Neuronal stem cell (in vitro differentiated cells): ENCODE results near the gene DGKB.
A peak's percentile ranks its signal among the peaks of the same experiment; 100 is the strongest.

ENCODE experiments used
- DNase-seq: peaks from one replicate; pipeline ENCODE4 v3.0.0-alpha.2; 2013; ENCODE audit warnings: low spot score
- H2AFZ ChIP-seq: one replicate; pipeline ENCODE4 v1.6.1; 2013; ENCODE audit warnings: mild to moderate bottlenecking, low read length, inconsistent platforms
- H2AK5ac ChIP-seq: 2 replicates; pipeline ENCODE4 v1.6.1; 2013; ENCODE audit warnings: low read depth, mild to moderate bottlenecking, inconsistent platforms, low read length, moderate library complexity, mixed read lengths
- H2BK120ac ChIP-seq: 2 replicates; pipeline ENCODE4 v1.6.1; 2013; ENCODE audit warnings: low read depth, mild to moderate bottlenecking, inconsistent platforms, low read length, moderate library complexity, mixed read lengths
- H2BK12ac ChIP-seq: one replicate; pipeline ENCODE4 v1.6.1; 2013; ENCODE audit warnings: low read length, inconsistent platforms
- H2BK15ac ChIP-seq: 2 replicates; pipeline ENCODE4 v1.6.1; 2013; ENCODE audit warnings: mild to moderate bottlenecking, low read length, inconsistent platforms, mixed read lengths
- H2BK5ac ChIP-seq: one replicate; pipeline ENCODE4 v1.6.1; 2013; ENCODE audit warnings: inconsistent platforms, mild to moderate bottlenecking, low read length, moderate library complexity
- H3K14ac ChIP-seq: one replicate; pipeline ENCODE4 v1.6.1; 2013; ENCODE audit warnings: low read length, inconsistent platforms
- H3K18ac ChIP-seq: 2 replicates; pipeline ENCODE4 v1.6.1; 2013; ENCODE audit warnings: low read length, inconsistent platforms
- H3K23ac ChIP-seq: 2 replicates; pipeline ENCODE4 v1.6.1; 2013; ENCODE audit warnings: low read depth, mild to moderate bottlenecking, mixed read lengths, low read length, inconsistent platforms; ENCODE audit not compliant: poor library complexity
- H3K27ac ChIP-seq: replicated peaks from 3 replicates; pipeline ENCODE4 v1.5.1; 2013; ENCODE audit warnings: low read length, inconsistent platforms
- H3K27me3 ChIP-seq, 3 experiments: 2 replicates each; pipeline ENCODE4 v1.6.1; 2013; ENCODE audit warnings: low read length in 3 of 3, mild to moderate bottlenecking in 2 of 3, inconsistent platforms in 1 of 3, low read depth in 1 of 3, mixed read lengths in 1 of 3, moderate library complexity in 1 of 3; ENCODE audit not compliant: control insufficient read depth in 3 of 3, insufficient read depth in 3 of 3
- H3K36me3 ChIP-seq, 2 donors: replicated peaks in 1 of 2; 2 replicates each; pipeline ENCODE4 v1.6.1; 2013; ENCODE audit warnings: low read length in 2 of 2; ENCODE audit not compliant: control insufficient read depth in 2 of 2, insufficient read depth in 2 of 2
- H3K4ac ChIP-seq: 2 replicates; pipeline ENCODE4 v1.6.1; 2013; ENCODE audit warnings: inconsistent platforms, mild to moderate bottlenecking, low read length, moderate library complexity
- H3K4me1 ChIP-seq, 2 donors: 1 replicate in 1 of 2; 2 replicates in 1 of 2; pipeline ENCODE4 v1.6.1; 2013; ENCODE audit warnings: low read length in 2 of 2, low read depth in 1 of 2; ENCODE audit not compliant: control insufficient read depth in 2 of 2, insufficient read depth in 1 of 2
- H3K4me2 ChIP-seq: one replicate; pipeline ENCODE4 v1.6.1; 2013; ENCODE audit warnings: mild to moderate bottlenecking, low read length, inconsistent platforms; ENCODE audit not compliant: insufficient read depth, poor library complexity, severe bottlenecking
- H3K4me3 ChIP-seq, 2 donors: 2 replicates each; pipeline ENCODE4 v1.5.1; 2013; ENCODE audit warnings: low read length in 2 of 2, mild to moderate bottlenecking in 2 of 2, inconsistent platforms in 1 of 2, moderate library complexity in 1 of 2
- H3K79me1 ChIP-seq: one replicate; pipeline ENCODE4 v1.6.1; 2013; ENCODE audit warnings: low read depth, mild to moderate bottlenecking, inconsistent platforms, low read length, moderate library complexity
- H3K9ac ChIP-seq: one replicate; pipeline ENCODE4 v1.6.1; 2013; ENCODE audit warnings: mild to moderate bottlenecking, low read depth, low read length, inconsistent platforms; ENCODE audit not compliant: poor library complexity
- H3K9me3 ChIP-seq, 2 donors: replicated peaks in 1 of 2; 2 replicates each; pipeline versions ENCODE3 to v1.6.1; 2013; ENCODE audit warnings: low read length in 2 of 2, mild to moderate bottlenecking in 2 of 2, inconsistent platforms in 1 of 2, low read depth in 1 of 2, mixed read lengths in 1 of 2, moderate library complexity in 1 of 2; ENCODE audit not compliant: control insufficient read depth in 2 of 2, insufficient read depth in 1 of 2
- H4K8ac ChIP-seq: one replicate; pipeline ENCODE4 v1.6.1; 2013; ENCODE audit warnings: low read depth, mild to moderate bottlenecking, inconsistent platforms, low read length, moderate library complexity
- H4K91ac ChIP-seq: one replicate; pipeline ENCODE4 v1.6.1; 2013; ENCODE audit warnings: low read length, low read depth, mild to moderate bottlenecking, inconsistent platforms; ENCODE audit not compliant: poor library complexity
- WGBS, 2 donors: extraction: QIAGEN DNeasy Blood & Tissue Kit; methylation state at CpG; one replicate each; pipeline ENCODE4 v1.1.7; 2013; ENCODE audit warnings: missing lambda C conversion rate in 2 of 2, mixed read lengths in 1 of 2; ENCODE audit not compliant: insufficient read length in 2 of 2, insufficient replicate concordance in 1 of 2; ENCODE audit errors: extremely low coverage in 2 of 2; 5-methylcytosine and 5-hydroxymethylcytosine counted together

The DGKB gene

DNA sequence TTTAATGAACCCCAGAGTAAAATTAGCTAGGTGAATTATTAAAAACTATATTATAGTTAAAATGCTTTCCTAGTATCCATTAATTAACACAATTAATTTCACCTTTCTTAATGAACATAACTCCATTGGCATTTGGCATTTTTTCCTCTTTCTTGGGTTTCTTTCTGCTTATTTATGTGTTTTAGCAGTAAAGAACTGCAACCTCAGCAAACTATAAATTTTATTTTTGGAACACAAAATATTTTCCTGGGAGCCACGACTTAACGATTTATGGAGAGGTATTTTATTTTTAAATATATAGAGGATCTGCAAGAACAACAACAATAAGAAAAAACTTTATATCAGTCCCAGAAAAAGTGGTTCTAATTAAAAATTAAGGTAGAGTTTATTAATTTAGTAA, 465.7 kb downstream of the DGKB start:
- no peaks in the 10 kb centered on the region for H3K27me3 ChIP-seq
- no peak overlapping the region for H2AK5ac ChIP-seq
- H2BK15ac ChIP-seq, result no peak overlapping the region
- no peak overlapping the region for H2AFZ ChIP-seq
- DNase-seq, result no peak
- H3K4me2 ChIP-seq, result no peak overlapping the region
- H3K18ac ChIP-seq, result no peak overlapping the region
- H3K23ac ChIP-seq, result no peak overlapping the region
- H4K8ac ChIP-seq, result no peak overlapping the region
- H3K27ac ChIP-seq, result no peak overlapping the region
- H3K4me3 ChIP-seq, result no peak overlapping the region
- H3K79me1 ChIP-seq, result no peaks in the 10 kb centered on the region
- H2BK120ac ChIP-seq, result no peak overlapping the region
- H3K36me3 ChIP-seq, result no peaks in the 10 kb centered on the region
- no peak overlapping the region for H3K4ac ChIP-seq
- no peak overlapping the region for H2BK12ac ChIP-seq
- H3K9ac ChIP-seq, result no peak overlapping the region
- H3K14ac ChIP-seq, result no peak overlapping the region
- no CpG with 5 or more reads among the region's 2 CpGs for WGBS, 2 donors
- no peak overlapping the region for H4K91ac ChIP-seq
- H3K9me3 ChIP-seq, result no peaks in the 10 kb centered on the region
- H3K4me1 ChIP-seq, result peaks cover 0 to 2% of the 10 kb centered on the region in 2 donors
- no peak overlapping the region for H2BK5ac ChIP-seq

DNA sequence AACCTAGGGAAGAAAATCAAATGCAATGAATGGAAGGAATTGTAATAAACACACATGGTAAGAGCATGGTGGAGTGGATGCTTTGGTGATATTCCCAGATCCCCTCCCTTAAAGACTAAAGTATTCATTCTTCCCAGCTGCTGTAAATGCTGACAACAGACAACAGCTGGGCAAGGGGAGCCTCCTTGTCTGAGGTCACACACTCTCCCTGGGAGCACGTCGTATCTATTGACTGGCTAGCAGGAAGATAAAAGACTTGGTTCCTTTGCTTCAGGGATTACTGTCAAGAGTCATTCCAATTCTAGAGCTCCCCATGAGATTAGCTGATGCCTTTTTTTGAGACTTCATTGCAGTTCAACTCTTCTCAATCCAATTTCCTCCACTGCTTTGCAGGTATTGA, 469.6 kb downstream of the DGKB start:
- no peaks in the 10 kb centered on the region for H3K9me3 ChIP-seq
- no peak overlapping the region for H2BK15ac ChIP-seq
- no peaks in the 10 kb centered on the region for H3K36me3 ChIP-seq
- peaks cover 2% of the 10 kb centered on the region in 2 donors for H3K4me1 ChIP-seq
- H2AFZ ChIP-seq, result no peak overlapping the region
- H3K79me1 ChIP-seq, result no peaks in the 10 kb centered on the region
- H4K8ac ChIP-seq, result no peak overlapping the region
- H4K91ac ChIP-seq, result no peak overlapping the region
- no peak overlapping the region for H3K9ac ChIP-seq
- H2BK5ac ChIP-seq, result no peak overlapping the region
- H3K4ac ChIP-seq, result no peak overlapping the region
- peak overlapping the region; percentile 50 for H3K27ac ChIP-seq
- H3K4me2 ChIP-seq, result no peak overlapping the region
- no peaks in the 10 kb centered on the region for H3K27me3 ChIP-seq
- no peak overlapping the region for H3K18ac ChIP-seq
- H3K14ac ChIP-seq, result no peak overlapping the region
- H3K23ac ChIP-seq, result no peak overlapping the region
- WGBS, 2 donors, result no CpG with 5 or more reads among the region's 2 CpGs
- H3K4me3 ChIP-seq, result no peak overlapping the region
- H2AK5ac ChIP-seq, result no peak overlapping the region
- peak; percentile 59 for DNase-seq
- no peak overlapping the region for H2BK120ac ChIP-seq
- H2BK12ac ChIP-seq, result no peak overlapping the region

DNA sequence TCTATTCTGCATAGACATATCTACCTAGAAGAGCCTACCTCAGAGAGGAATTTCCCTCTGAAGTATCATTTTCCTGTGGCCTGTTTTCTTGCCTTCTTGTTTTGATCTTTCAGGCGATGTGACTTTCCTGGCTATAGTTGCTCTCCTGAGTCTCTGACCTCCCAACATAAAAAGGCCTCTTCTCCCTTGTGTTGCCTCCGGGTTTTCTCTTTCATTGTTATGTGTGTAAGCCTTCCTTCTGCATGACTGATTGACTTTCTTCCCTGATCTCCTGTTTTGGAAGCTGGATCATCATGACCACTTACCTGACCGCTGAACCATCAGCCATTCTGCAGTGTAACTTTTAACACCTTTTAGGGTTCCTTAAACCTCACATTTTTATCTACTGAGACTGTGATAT, 471.6 kb downstream of the DGKB start:
- peak; percentile 47 for DNase-seq
- Histone ChIP-seq H3K23ac (no peak overlapping the region), H3K27me3 (no peaks in the 10 kb centered on the region), H3K36me3 (no peaks in the 10 kb centered on the region), H4K8ac (no peak overlapping the region), H2BK15ac (no peak overlapping the region), H4K91ac (no peak overlapping the region), H3K9ac (no peak overlapping the region), H3K27ac (no peak overlapping the region), H2AK5ac (no peak overlapping the region), H2BK5ac (no peak overlapping the region), H3K14ac (no peak overlapping the region), H3K4me2 (no peak overlapping the region), H2BK120ac (no peak overlapping the region), H3K79me1 (no peaks in the 10 kb centered on the region), H2BK12ac (no peak overlapping the region), H3K18ac (no peak overlapping the region), H2AFZ (peak overlapping the region; percentile 21), H3K4ac (no peak overlapping the region), H3K4me3 (no peak overlapping the region), H3K9me3 (no peaks in the 10 kb centered on the region), H3K4me1 (peaks cover 2% of the 10 kb centered on the region in 2 donors)
- no CpG with 5 or more reads among the region's 3 CpGs for WGBS, 2 donors

DNA sequence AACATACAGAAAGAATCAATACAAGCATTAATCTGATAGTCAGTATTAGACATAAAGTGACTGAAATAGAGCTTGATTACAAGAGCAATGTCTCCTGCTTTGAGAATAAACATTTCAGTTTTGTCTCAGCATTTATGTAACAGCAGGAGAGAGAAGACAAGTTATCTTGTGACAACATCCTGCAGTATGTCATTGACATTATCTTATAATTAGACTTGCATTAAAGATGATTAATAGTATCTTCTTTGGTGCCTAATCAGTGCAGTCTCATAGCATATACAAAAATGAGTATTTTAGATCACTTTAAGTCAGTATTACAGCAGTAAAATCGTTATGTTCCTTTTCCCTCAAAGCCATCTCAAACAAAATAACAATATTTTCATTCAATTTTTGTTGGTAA, 477.0 kb downstream of the DGKB start:
- no peak overlapping the region for H3K4ac ChIP-seq
- peaks cover 3% of the 10 kb centered on the region in 2 donors for H3K4me1 ChIP-seq
- H4K91ac ChIP-seq, result no peak overlapping the region
- H3K4me2 ChIP-seq, result no peak overlapping the region
- DNase-seq, result no peak
- WGBS, 2 donors, result no CpG with 5 or more reads among the region's 1 CpG
- no peak overlapping the region for H3K27ac ChIP-seq
- no peak overlapping the region for H2BK12ac ChIP-seq
- H3K23ac ChIP-seq, result no peak overlapping the region
- H2BK120ac ChIP-seq, result no peak overlapping the region
- no peak overlapping the region for H3K9ac ChIP-seq
- H3K4me3 ChIP-seq, result no peak overlapping the region
- no peaks in the 10 kb centered on the region for H3K9me3 ChIP-seq
- no peak overlapping the region for H2AFZ ChIP-seq
- no peak overlapping the region for H2BK15ac ChIP-seq
- no peak overlapping the region for H3K18ac ChIP-seq
- H2AK5ac ChIP-seq, result no peak overlapping the region
- H3K14ac ChIP-seq, result no peak overlapping the region
- H3K79me1 ChIP-seq, result no peaks in the 10 kb centered on the region
- no peak overlapping the region for H4K8ac ChIP-seq
- no peaks in the 10 kb centered on the region for H3K36me3 ChIP-seq
- no peak overlapping the region for H2BK5ac ChIP-seq
- no peaks in the 10 kb centered on the region for H3K27me3 ChIP-seq
